HG03442 (cell line): ENCODE measurements around the gene TOM1.
"Not testable (repeated sequence)": the region's sequence is repeated elsewhere in the genome, so short reads cannot be mapped to it uniquely, and the experiment has no call there.

Experiments used
- ATAC-seq: cut with Tn5 transposase; IDR thresholded peaks from one replicate; pipeline ENCODE4 v1.9.1; 2021; ENCODE audit warnings: mild to moderate bottlenecking, moderate library complexity; ENCODE audit not compliant: unreplicated experiment

Gene TOM1

GRCh38 chr22:35344956-35345690 is 45.4 kb downstream of the TOM1 start:
- no peak for ATAC-seq

- no peak for ATAC-seq
These were observed 46.3 kb downstream of the TOM1 start for GRCh38 chr22:35345808-35346505.

- no peak for ATAC-seq
These were observed 47.0 kb downstream of the TOM1 start for GRCh38 chr22:35346596-35347220.

GRCh38 chr22:35347462-35347861 is 47.8 kb downstream of the TOM1 start:
- ATAC-seq, result no peak

GRCh38 chr22:35348026-35348590 is 48.4 kb downstream of the TOM1 start:
- no peak for ATAC-seq

GRCh38 chr22:35348703-35349102 is 49.0 kb downstream of the TOM1 start:
- ATAC-seq, result no peak

- no peak for ATAC-seq
These were observed 49.6 kb downstream of the TOM1 start for GRCh38 chr22:35349368-35349703.

GRCh38 chr22:35349704-35350538 is 50.2 kb downstream of the TOM1 start:
- ATAC-seq, result no peak

- peak; percentile 63 for ATAC-seq
These were observed 51.1 kb downstream of the TOM1 start for GRCh38 chr22:35350539-35351503.

- peak; percentile 39 for ATAC-seq
These were observed 52.8 kb downstream of the TOM1 start for GRCh38 chr22:35352214-35353111.

- no peak for ATAC-seq
These were observed 53.6 kb downstream of the TOM1 start for GRCh38 chr22:35353318-35353717.

GRCh38 chr22:35354068-35354467 is 54.4 kb downstream of the TOM1 start:
- ATAC-seq, result no peak

GRCh38 chr22:35357883-35358621 is 58.4 kb downstream of the TOM1 start:
- ATAC-seq, result no peak

GRCh38 chr22:35359380-35360065 is 59.8 kb downstream of the TOM1 start:
- ATAC-seq, result no peak

GRCh38 chr22:35361001-35361558 is 61.4 kb downstream of the TOM1 start:
- ATAC-seq, result no peak

- ATAC-seq, result no peak
These were observed 63.9 kb downstream of the TOM1 start for GRCh38 chr22:35363566-35364086.

GRCh38 chr22:35364230-35364629 is 64.5 kb downstream of the TOM1 start:
- ATAC-seq, result not testable (repeated sequence)
